Neural cell (in vitro differentiated cells): ENCODE measurements around the gene ADARB2. TPM values are rescaled to one million over a fixed set of nuclear protein-coding genes. Genes with fewer than 3 reads are reported as not detected.

Experiments
- H2AFZ ChIP-seq: fragments of 200-600, 300-800 bp; sonication (generic), shearing (Covaris generic); 2 replicates; pipeline ENCODE4 v1.6.0; 2014; ENCODE audit warnings: low read depth, mild to moderate bottlenecking, antibody characterized with exemption, low read length, moderate library complexity
- H3F3A ChIP-seq: fragments of 200-600 bp; shearing (Covaris generic); 2 replicates; pipeline ENCODE4 v1.6.1; 2016; ENCODE audit warnings: mild to moderate bottlenecking, moderate library complexity, mixed read lengths, antibody characterized with exemption, low read length; ENCODE audit not compliant: insufficient read depth, poor library complexity, severe bottlenecking
- H3K27ac ChIP-seq: fragments of 200-600, 300-800 bp; sonication (generic), shearing (Covaris generic); 2 replicates; pipeline ENCODE4 v1.5.1; 2014; ENCODE audit warnings: mild to moderate bottlenecking, low read length, moderate library complexity
- H3K27me3 ChIP-seq: fragments of 300-800, 200-600 bp; sonication (generic), shearing (Covaris generic); 2 replicates; pipeline ENCODE4 v1.6.0; 2014; ENCODE audit warnings: mild to moderate bottlenecking, low read depth, low read length, moderate library complexity; ENCODE audit not compliant: insufficient read depth
- H3K36me3 ChIP-seq: fragments of 300-800, 200-600 bp; sonication (generic), shearing (Covaris generic); 2 replicates; pipeline ENCODE4 v1.5.1; 2014; ENCODE audit warnings: mild to moderate bottlenecking, antibody characterized with exemption, low read length, moderate library complexity; ENCODE audit not compliant: insufficient read depth
- H3K4me2 ChIP-seq: fragments of 300-800, 200-600 bp; sonication (generic), shearing (Covaris generic); 2 replicates; pipeline ENCODE4 v1.6.0; 2014; ENCODE audit warnings: mild to moderate bottlenecking, low read length
- H3K4me3 ChIP-seq: fragments of 300-800, 200-600 bp; sonication (generic), shearing (Covaris generic); 2 replicates; pipeline ENCODE4 v1.5.1; 2014; ENCODE audit warnings: mild to moderate bottlenecking, low read length, moderate library complexity
- H3K79me2 ChIP-seq: fragments of 200-600 bp; shearing (Covaris generic); replicated peaks from 2 replicates; pipeline ENCODE4 v1.6.0; 2014; ENCODE audit warnings: mild to moderate bottlenecking, low read length, moderate library complexity; ENCODE audit not compliant: insufficient read depth
- H3K9ac ChIP-seq: fragments of 300-800, 200-600 bp; sonication (generic), shearing (Covaris generic); 2 replicates; pipeline ENCODE4 v1.6.1; 2016; ENCODE audit warnings: mild to moderate bottlenecking, low read length, mixed read lengths
- H3K9me2 ChIP-seq: fragments of 200-600 bp; shearing (Covaris generic); 2 replicates; pipeline ENCODE4 v1.6.1; 2016; ENCODE audit warnings: mild to moderate bottlenecking, low read length, mixed read lengths; ENCODE audit not compliant: insufficient read depth
- H3K9me3 ChIP-seq: fragments of 200-600, 300-800 bp; sonication (generic), shearing (Covaris generic); 2 replicates; pipeline ENCODE4 v1.6.1; 2016; ENCODE audit warnings: mild to moderate bottlenecking, mixed run types, low read length, moderate library complexity, mixed read lengths
- H4K20me1 ChIP-seq: fragments of 200-600 bp; shearing (Covaris generic); 2 replicates; pipeline ENCODE4 v1.6.1; 2016; ENCODE audit warnings: mild to moderate bottlenecking, mixed run types; ENCODE audit not compliant: insufficient read depth
- EP300 ChIP-seq: fragments of 450-650 bp; conservative IDR thresholded peaks from 2 replicates; pipeline ENCODE4 v1.6.1; 2014; ENCODE audit warnings: antibody characterized with exemption, mild to moderate bottlenecking, moderate library complexity; ENCODE audit not compliant: poor library complexity, severe bottlenecking
- EZH2 ChIP-seq: fragments of 200-600, 300-800 bp; shearing (Covaris generic), sonication (generic); IDR thresholded peaks from 2 replicates; pipeline ENCODE4 v1.6.1; 2014; ENCODE audit warnings: antibody characterized with exemption, low read length, borderline replicate concordance, mild to moderate bottlenecking; ENCODE audit not compliant: insufficient read depth, poor library complexity, severe bottlenecking
- MXI1 ChIP-seq: fragments of 450-650 bp; conservative IDR thresholded peaks from 2 replicates; pipeline ENCODE4 v1.6.1; 2014; ENCODE audit warnings: antibody characterized with exemption, mild to moderate bottlenecking; ENCODE audit not compliant: poor library complexity, severe bottlenecking
- POLR2AphosphoS5 ChIP-seq: IDR thresholded peaks from 2 replicates; pipeline ENCODE4 v1.6.1; 2012
- RAD21 ChIP-seq: fragments of 450-650 bp; conservative IDR thresholded peaks from 2 replicates; pipeline ENCODE4 v1.6.1; 2014; ENCODE audit warnings: antibody characterized with exemption, mild to moderate bottlenecking, moderate library complexity
- REST ChIP-seq: IDR thresholded peaks from 2 replicates; pipeline ENCODE4 v1.6.1; 2012; ENCODE audit warnings: borderline replicate concordance
- SMC3 ChIP-seq: fragments of 450-650 bp; conservative IDR thresholded peaks from 2 replicates; pipeline ENCODE4 v1.6.1; 2014; ENCODE audit warnings: antibody characterized with exemption, mild to moderate bottlenecking, moderate library complexity; ENCODE audit not compliant: poor library complexity
- TAF1 ChIP-seq: IDR thresholded peaks from 2 replicates; pipeline ENCODE4 v1.6.1; 2012; ENCODE audit warnings: low read depth
- polyA plus RNA-seq: library from polyadenylated mRNA; depleted of rRNA; stranded (reverse); fragments of >200 nt; gene quantifications from 2 replicates; pipeline ENCODE4 v1.2.3, GENCODE V29; 2014
- TF ChIP-seq, protein P1 (sequence below): fragments of 450-650 bp; IDR thresholded peaks from 2 replicates; pipeline ENCODE4 v1.5.1; 2014; ENCODE audit warnings: antibody characterized with exemption, mild to moderate bottlenecking, moderate library complexity; ENCODE audit not compliant: poor library complexity, severe bottlenecking

ADARB2 gene
- polyA plus RNA-seq, 1 donor from 2014 or later, result 3.6 TPM

- no peak for TF ChIP-seq EZH2
- TF ChIP-seq, protein P1, sequence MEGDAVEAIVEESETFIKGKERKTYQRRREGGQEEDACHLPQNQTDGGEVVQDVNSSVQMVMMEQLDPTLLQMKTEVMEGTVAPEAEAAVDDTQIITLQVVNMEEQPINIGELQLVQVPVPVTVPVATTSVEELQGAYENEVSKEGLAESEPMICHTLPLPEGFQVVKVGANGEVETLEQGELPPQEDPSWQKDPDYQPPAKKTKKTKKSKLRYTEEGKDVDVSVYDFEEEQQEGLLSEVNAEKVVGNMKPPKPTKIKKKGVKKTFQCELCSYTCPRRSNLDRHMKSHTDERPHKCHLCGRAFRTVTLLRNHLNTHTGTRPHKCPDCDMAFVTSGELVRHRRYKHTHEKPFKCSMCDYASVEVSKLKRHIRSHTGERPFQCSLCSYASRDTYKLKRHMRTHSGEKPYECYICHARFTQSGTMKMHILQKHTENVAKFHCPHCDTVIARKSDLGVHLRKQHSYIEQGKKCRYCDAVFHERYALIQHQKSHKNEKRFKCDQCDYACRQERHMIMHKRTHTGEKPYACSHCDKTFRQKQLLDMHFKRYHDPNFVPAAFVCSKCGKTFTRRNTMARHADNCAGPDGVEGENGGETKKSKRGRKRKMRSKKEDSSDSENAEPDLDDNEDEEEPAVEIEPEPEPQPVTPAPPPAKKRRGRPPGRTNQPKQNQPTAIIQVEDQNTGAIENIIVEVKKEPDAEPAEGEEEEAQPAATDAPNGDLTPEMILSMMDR, result no peak
- no peak for TF ChIP-seq SMC3
- no peak for TF ChIP-seq TAF1
- TF ChIP-seq EP300, result no peak
- no peak for TF ChIP-seq MXI1
- no peak for TF ChIP-seq RAD21
- no peak for TF ChIP-seq REST
- no peak for TF ChIP-seq POLR2AphosphoS5
- Histone ChIP-seq H2AFZ (no peak overlapping the region), H3K79me2 (no peaks in the 10 kb centered on the region), H4K20me1 (no peaks in the 10 kb centered on the region), H3F3A (no peaks in the 10 kb centered on the region), H3K27ac (no peak overlapping the region), H3K36me3 (no peaks in the 10 kb centered on the region), H3K4me3 (no peak overlapping the region), H3K27me3 (no peaks in the 10 kb centered on the region), H3K9ac (no peak overlapping the region), H3K4me2 (no peak overlapping the region), H3K9me3 (no peaks in the 10 kb centered on the region), H3K9me2 (no peaks in the 10 kb centered on the region)
Observed at GRCh38 chr10:1782841-1783240, 45.5 kb upstream of the ADARB2 start.

DNA sequence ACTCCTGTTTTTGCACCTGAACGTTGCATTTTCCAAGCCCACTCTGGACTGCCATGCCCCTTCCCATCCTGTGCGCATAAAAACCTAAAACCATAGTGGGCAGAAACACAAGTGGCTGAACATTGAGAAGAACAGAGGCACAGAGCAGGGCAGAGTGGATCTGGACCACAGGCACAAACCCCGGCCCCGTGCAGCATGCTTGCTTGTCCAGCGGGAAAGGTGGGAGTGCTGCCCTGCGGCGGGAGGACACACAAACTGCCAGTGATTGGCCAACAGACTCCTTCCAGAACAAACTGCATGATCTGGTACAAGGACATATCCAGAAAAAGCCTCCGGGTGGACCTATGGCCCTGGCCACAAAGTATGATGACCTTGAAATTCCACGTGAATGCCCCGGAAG is 42.5 kb upstream of the ADARB2 start:
- no peaks in the 10 kb centered on the region for H3K36me3 ChIP-seq

More for the DNA sequence above, 42.5 kb upstream of the ADARB2 start:
- Histone ChIP-seq H3F3A (no peaks in the 10 kb centered on the region), H3K9me3 (no peaks in the 10 kb centered on the region), H3K9me2 (no peaks in the 10 kb centered on the region), H3K9ac (no peak overlapping the region), H3K79me2 (no peaks in the 10 kb centered on the region), H4K20me1 (no peaks in the 10 kb centered on the region), H3K27ac (no peak overlapping the region), H3K27me3 (no peaks in the 10 kb centered on the region), H2AFZ (no peak overlapping the region), H3K4me2 (no peak overlapping the region), H3K4me3 (no peak overlapping the region)
- no peak for TF ChIP-seq SMC3
- no peak for TF ChIP-seq EP300
- no peak for TF ChIP-seq EZH2
- no peak for TF ChIP-seq RAD21
- TF ChIP-seq POLR2AphosphoS5, result no peak
- no peak for TF ChIP-seq REST
- TF ChIP-seq, protein P1, result no peak
- no peak for TF ChIP-seq MXI1
- TF ChIP-seq TAF1, result no peak
